Keratinocyte (primary cell): ENCODE measurements around the gene MRGPRD. TPM values are rescaled to one million over a fixed set of nuclear protein-coding genes. Genes with fewer than 3 reads are reported as not detected.

Experiments used
- DNase-seq: peaks from one replicate; pipeline ENCODE4 v3.0.0-alpha.2; 2011; ENCODE audit warnings: low read depth, missing footprints, low spot score
- FAIRE-seq: peaks from 2 replicates; lab custom pipeline; 2011; peaks lifted over from hg19 to GRCh38; lab: Jason Lieb, UNC
- H2AFZ ChIP-seq: 2 replicates; pipeline ENCODE4 v1.6.0; 2012; ENCODE audit warnings: low read length, control low read depth, inconsistent platforms; ENCODE audit not compliant: control insufficient read depth
- H3K27ac ChIP-seq: 2 replicates; pipeline ENCODE4 v1.5.1; 2011; ENCODE audit warnings: low read length; ENCODE audit not compliant: control insufficient read depth, insufficient read depth
- H3K27me3 ChIP-seq: 3 replicates; pipeline ENCODE4 v1.6.0; 2011; ENCODE audit warnings: low read length; ENCODE audit not compliant: control insufficient read depth, insufficient read depth; ENCODE audit errors: extremely low read depth
- H3K36me3 ChIP-seq, 2 experiments: 2 replicates in 1 of 2; 3 replicates in 1 of 2; pipeline ENCODE4 v1.5.1; 2011; ENCODE audit warnings: low read length in 2 of 2, mild to moderate bottlenecking in 1 of 2; ENCODE audit not compliant: control insufficient read depth in 2 of 2, insufficient read depth in 2 of 2; ENCODE audit errors: extremely low read depth in 1 of 2
- H3K4me1 ChIP-seq: 3 replicates; pipeline ENCODE4 v1.5.1; 2011; ENCODE audit warnings: low read length; ENCODE audit not compliant: control insufficient read depth, insufficient read depth; ENCODE audit errors: extremely low read depth
- H3K4me2 ChIP-seq: 3 replicates; pipeline ENCODE4 v1.6.0; 2011; ENCODE audit warnings: low read depth, low read length; ENCODE audit not compliant: control insufficient read depth, insufficient read depth; ENCODE audit errors: extremely low read depth
- H3K4me3 ChIP-seq, 3 experiments: fragments of 200-600 bp in 1 of 3; sonication (generic) in 1 of 3; 2 replicates in 2 of 3; 3 replicates in 1 of 3; pipeline ENCODE4 v1.5.1; 2011 to 2016; ENCODE audit warnings: low read length in 3 of 3, mild to moderate bottlenecking in 3 of 3, control low read depth in 2 of 3, inconsistent platforms in 1 of 3, low read depth in 1 of 3, mixed read lengths in 1 of 3, mixed run types in 1 of 3, moderate library complexity in 1 of 3; ENCODE audit not compliant: control insufficient read depth in 2 of 3, insufficient read depth in 2 of 3; ENCODE audit errors: extremely low read depth in 1 of 3
- H3K79me2 ChIP-seq: 2 replicates; pipeline ENCODE4 v1.6.0; 2012; ENCODE audit warnings: low read length; ENCODE audit not compliant: control insufficient read depth, insufficient read depth
- H3K9ac ChIP-seq: 3 replicates; pipeline ENCODE4 v1.6.0; 2011; ENCODE audit warnings: low read length; ENCODE audit not compliant: control insufficient read depth, insufficient read depth; ENCODE audit errors: extremely low read depth
- H3K9me1 ChIP-seq: 3 replicates; pipeline ENCODE4 v1.6.0; 2011; ENCODE audit warnings: low read length; ENCODE audit not compliant: control insufficient read depth, insufficient read depth; ENCODE audit errors: extremely low read depth
- H3K9me3 ChIP-seq: 2 replicates; pipeline ENCODE4 v1.5.1; 2012; ENCODE audit warnings: low read depth, low read length; ENCODE audit not compliant: control insufficient read depth
- H4K20me1 ChIP-seq: 3 replicates; pipeline ENCODE4 v1.6.0; 2011; ENCODE audit warnings: low read length; ENCODE audit not compliant: control insufficient read depth, insufficient read depth; ENCODE audit errors: extremely low read depth
- CTCF ChIP-seq, 3 experiments: IDR thresholded peaks in 1 of 3; conservative IDR thresholded peaks in 1 of 3; optimal IDR thresholded peaks in 1 of 3; 2 replicates in 2 of 3; 3 replicates in 1 of 3; pipeline versions ENCODE3 to v1.5.1; 2011; ENCODE audit warnings: low read length in 3 of 3, mild to moderate bottlenecking in 3 of 3, moderate library complexity in 2 of 3, control low read depth in 1 of 3, inconsistent platforms in 1 of 3; ENCODE audit not compliant: insufficient read depth in 2 of 3; ENCODE audit errors: extremely low read depth in 1 of 3
- EZH2 ChIP-seq: IDR thresholded peaks from one replicate; pipeline ENCODE4 v1.6.1; 2012; ENCODE audit warnings: inconsistent platforms, mild to moderate bottlenecking, low read length, moderate library complexity
- dilution Hi-C: fragments of 300-500 bp; cut with MboI; formaldehyde crosslinking; loops from one replicate; pipeline ENCODE4 v1.7.0; 2020; ENCODE audit warnings: low sequenced_read_pairs; ENCODE audit not compliant: extremely low pct_ligation_motif_present
- polyA plus RNA-seq, 5 experiments: library from polyadenylated mRNA; depleted of rRNA in 3 of 5; stranded (reverse) in 3 of 5; stranded (forward) in 1 of 5; unstranded in 1 of 5; fragments of >200 nt; gene quantifications; 1 replicate in 1 of 5; 2 replicates in 3 of 5; 3 replicates in 1 of 5; pipeline versions ENCODE4 v1.2.1 to v1.2.3, GENCODE V29; 2011 to 2012; ENCODE audit warnings: missing spikeins in 2 of 5, low read depth in 1 of 5, low replicate concordance in 1 of 5

Gene MRGPRD
- polyA plus RNA-seq, 1 donor (not counting 4 experiments of a cell fraction or from before 2014, with no cell fraction given) = not detected

- Histone ChIP-seq H3K9me3 (no peaks in the 10 kb centered on the region), H2AFZ (no peak overlapping the region), H3K79me2 (no peaks in the 10 kb centered on the region), H3K4me1 (no peaks in the 10 kb centered on the region), H3K27ac (no peak overlapping the region), H3K4me3 (no peak overlapping the region), H3K4me2 (no peak overlapping the region), H3K9ac (no peak overlapping the region), H4K20me1 (no peaks in the 10 kb centered on the region), H3K9me1 (no peaks in the 10 kb centered on the region), H3K27me3 (peaks cover 17% of the 10 kb centered on the region), H3K36me3 (no peaks in the 10 kb centered on the region)
- dilution Hi-C loops = no loop called here
- TF ChIP-seq CTCF (optimal IDR thresholded peaks at IDR 0.05 in 1 of 3, IDR thresholded peaks at IDR 0.05 in 1 of 3, conservative IDR thresholded peaks at IDR 0.05 in 1 of 3; ENCODE audit: extremely low read depth in 1 of 3, insufficient read depth in 2 of 3, low read length in 3 of 3) (no peak), EZH2 (no peak)
- no peak for DNase-seq
- no peak for FAIRE-seq
Observed at GRCh38 chr11:68994161-68994893, 13.5 kb upstream of the MRGPRD start.

GRCh38 chr11:68993546-68993945, 12.8 kb upstream of the MRGPRD start:
- H2AFZ ChIP-seq = no peak overlapping the region
- no peak for FAIRE-seq

More at GRCh38 chr11:68993546-68993945, 12.8 kb upstream of the MRGPRD start:
- Histone ChIP-seq H3K36me3 (no peaks in the 10 kb centered on the region), H3K9ac (no peak overlapping the region), H3K4me3 (no peak overlapping the region), H3K4me1 (no peaks in the 10 kb centered on the region), H3K79me2 (no peaks in the 10 kb centered on the region), H3K27ac (no peak overlapping the region), H4K20me1 (no peaks in the 10 kb centered on the region), H3K9me1 (no peaks in the 10 kb centered on the region), H3K4me2 (no peak overlapping the region), H3K27me3 (peaks cover 14% of the 10 kb centered on the region), H3K9me3 (no peaks in the 10 kb centered on the region)
- no peak for TF ChIP-seq CTCF (optimal IDR thresholded peaks at IDR 0.05 in 1 of 3, IDR thresholded peaks at IDR 0.05 in 1 of 3, conservative IDR thresholded peaks at IDR 0.05 in 1 of 3; ENCODE audit: extremely low read depth in 1 of 3, insufficient read depth in 2 of 3, low read length in 3 of 3)
- TF ChIP-seq EZH2 = no peak
- dilution Hi-C loops = no loop called here
- no peak for DNase-seq
